ENCODE results near the gene TRAF3IP3. TPM values are rescaled to one million over a fixed set of nuclear protein-coding genes. Genes with fewer than 3 reads are reported as not detected.

Gene TRAF3IP3
- total and polyA plus RNA-seq, 2 of the 13 experiments (the other 11 are each of a cell fraction or from before 2014, with no cell fraction given) = not detected

GRCh38 chr1:209784265-209785169 is 28.7 kb downstream of the TRAF3IP3 start, which contains the start of gene C1orf74 (continued):
- TF ChIP-seq, protein P1, sequence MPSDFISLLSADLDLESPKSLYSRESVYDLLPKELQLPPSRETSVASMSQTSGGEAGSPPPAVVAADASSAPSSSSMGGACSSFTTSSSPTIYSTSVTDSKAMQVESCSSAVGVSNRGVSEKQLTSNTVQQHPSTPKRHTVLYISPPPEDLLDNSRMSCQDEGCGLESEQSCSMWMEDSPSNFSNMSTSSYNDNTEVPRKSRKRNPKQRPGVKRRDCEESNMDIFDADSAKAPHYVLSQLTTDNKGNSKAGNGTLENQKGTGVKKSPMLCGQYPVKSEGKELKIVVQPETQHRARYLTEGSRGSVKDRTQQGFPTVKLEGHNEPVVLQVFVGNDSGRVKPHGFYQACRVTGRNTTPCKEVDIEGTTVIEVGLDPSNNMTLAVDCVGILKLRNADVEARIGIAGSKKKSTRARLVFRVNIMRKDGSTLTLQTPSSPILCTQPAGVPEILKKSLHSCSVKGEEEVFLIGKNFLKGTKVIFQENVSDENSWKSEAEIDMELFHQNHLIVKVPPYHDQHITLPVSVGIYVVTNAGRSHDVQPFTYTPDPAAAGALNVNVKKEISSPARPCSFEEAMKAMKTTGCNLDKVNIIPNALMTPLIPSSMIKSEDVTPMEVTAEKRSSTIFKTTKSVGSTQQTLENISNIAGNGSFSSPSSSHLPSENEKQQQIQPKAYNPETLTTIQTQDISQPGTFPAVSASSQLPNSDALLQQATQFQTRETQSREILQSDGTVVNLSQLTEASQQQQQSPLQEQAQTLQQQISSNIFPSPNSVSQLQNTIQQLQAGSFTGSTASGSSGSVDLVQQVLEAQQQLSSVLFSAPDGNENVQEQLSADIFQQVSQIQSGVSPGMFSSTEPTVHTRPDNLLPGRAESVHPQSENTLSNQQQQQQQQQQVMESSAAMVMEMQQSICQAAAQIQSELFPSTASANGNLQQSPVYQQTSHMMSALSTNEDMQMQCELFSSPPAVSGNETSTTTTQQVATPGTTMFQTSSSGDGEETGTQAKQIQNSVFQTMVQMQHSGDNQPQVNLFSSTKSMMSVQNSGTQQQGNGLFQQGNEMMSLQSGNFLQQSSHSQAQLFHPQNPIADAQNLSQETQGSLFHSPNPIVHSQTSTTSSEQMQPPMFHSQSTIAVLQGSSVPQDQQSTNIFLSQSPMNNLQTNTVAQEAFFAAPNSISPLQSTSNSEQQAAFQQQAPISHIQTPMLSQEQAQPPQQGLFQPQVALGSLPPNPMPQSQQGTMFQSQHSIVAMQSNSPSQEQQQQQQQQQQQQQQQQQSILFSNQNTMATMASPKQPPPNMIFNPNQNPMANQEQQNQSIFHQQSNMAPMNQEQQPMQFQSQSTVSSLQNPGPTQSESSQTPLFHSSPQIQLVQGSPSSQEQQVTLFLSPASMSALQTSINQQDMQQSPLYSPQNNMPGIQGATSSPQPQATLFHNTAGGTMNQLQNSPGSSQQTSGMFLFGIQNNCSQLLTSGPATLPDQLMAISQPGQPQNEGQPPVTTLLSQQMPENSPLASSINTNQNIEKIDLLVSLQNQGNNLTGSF (CRISPR knock-in tag; IDR thresholded peaks at IDR 0.05) = no peak
- TF ChIP-seq ZNF629 (CRISPR knock-in tag; conservative IDR thresholded peaks at IDR 0.05) (no peak), ZNF414 (CRISPR knock-in tag; IDR thresholded peaks at IDR 0.05) (no peak; the same call in 1 of the 2 replicates), ZFP1 (CRISPR knock-in tag; IDR thresholded peaks at IDR 0.05) (0 out of 2 replicates have a peak, but pooled peaks have one; percentile 35), ISL2 (CRISPR knock-in tag; IDR thresholded peaks at IDR 0.05) (0 out of 2 replicates have a peak, but pooled peaks have one; percentile 10), HNRNPLL (IDR thresholded peaks at IDR 0.05; ENCODE audit: low read depth, low read length, poor library complexity, severe bottlenecking) (peak; percentile 65), AGO2 (optimal IDR thresholded peaks at IDR 0.05; ENCODE audit: low read depth, low read length) (no peak), ASH2L (IDR thresholded peaks at IDR 0.05; ENCODE audit: insufficient read length, low read depth, low read length) (no peak), ZSCAN9 (CRISPR knock-in tag; IDR thresholded peaks at IDR 0.05; ENCODE audit: borderline replicate concordance) (no peak)
- TF ChIP-seq, protein P2, sequence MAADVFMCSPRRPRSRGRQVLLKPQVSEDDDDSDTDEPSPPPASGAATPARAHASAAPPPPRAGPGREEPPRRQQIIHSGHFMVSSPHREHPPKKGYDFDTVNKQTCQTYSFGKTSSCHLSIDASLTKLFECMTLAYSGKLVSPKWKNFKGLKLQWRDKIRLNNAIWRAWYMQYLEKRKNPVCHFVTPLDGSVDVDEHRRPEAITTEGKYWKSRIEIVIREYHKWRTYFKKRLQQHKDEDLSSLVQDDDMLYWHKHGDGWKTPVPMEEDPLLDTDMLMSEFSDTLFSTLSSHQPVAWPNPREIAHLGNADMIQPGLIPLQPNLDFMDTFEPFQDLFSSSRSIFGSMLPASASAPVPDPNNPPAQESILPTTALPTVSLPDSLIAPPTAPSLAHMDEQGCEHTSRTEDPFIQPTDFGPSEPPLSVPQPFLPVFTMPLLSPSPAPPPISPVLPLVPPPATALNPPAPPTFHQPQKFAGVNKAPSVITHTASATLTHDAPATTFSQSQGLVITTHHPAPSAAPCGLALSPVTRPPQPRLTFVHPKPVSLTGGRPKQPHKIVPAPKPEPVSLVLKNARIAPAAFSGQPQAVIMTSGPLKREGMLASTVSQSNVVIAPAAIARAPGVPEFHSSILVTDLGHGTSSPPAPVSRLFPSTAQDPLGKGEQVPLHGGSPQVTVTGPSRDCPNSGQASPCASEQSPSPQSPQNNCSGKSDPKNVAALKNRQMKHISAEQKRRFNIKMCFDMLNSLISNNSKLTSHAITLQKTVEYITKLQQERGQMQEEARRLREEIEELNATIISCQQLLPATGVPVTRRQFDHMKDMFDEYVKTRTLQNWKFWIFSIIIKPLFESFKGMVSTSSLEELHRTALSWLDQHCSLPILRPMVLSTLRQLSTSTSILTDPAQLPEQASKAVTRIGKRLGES (CRISPR knock-in tag; IDR thresholded peaks at IDR 0.05; ENCODE audit: borderline replicate concordance) = no peak

Measured in HepG2 (cell line).